HUES64 (cell line): Measurements from ENCODE around the gene CNOT2.
"Not testable (repeated sequence)": the region's sequence is repeated elsewhere in the genome, so short reads cannot be mapped to it uniquely, and the experiment has no call there.

Experiments
- H3K27ac ChIP-seq: 2 replicates; pipeline ENCODE4 v1.7.0; 2013; ENCODE audit warnings: low read depth, low read length, inconsistent platforms
- H3K27me3 ChIP-seq: 2 replicates; pipeline ENCODE4 v1.6.1; 2013; ENCODE audit warnings: mild to moderate bottlenecking, low read length; ENCODE audit not compliant: insufficient read depth
- H3K36me3 ChIP-seq: 2 replicates; pipeline ENCODE4 v1.6.1; 2013; ENCODE audit warnings: mild to moderate bottlenecking, low read length; ENCODE audit not compliant: insufficient read depth
- H3K4me1 ChIP-seq: 2 replicates; pipeline ENCODE4 v1.6.1; 2013; ENCODE audit warnings: mild to moderate bottlenecking, low read length, moderate library complexity; ENCODE audit not compliant: insufficient read depth
- H3K4me3 ChIP-seq: 2 replicates; pipeline ENCODE4 v1.5.1; 2013; ENCODE audit warnings: mild to moderate bottlenecking, low read length, moderate library complexity
- H3K9ac ChIP-seq: 2 replicates; pipeline ENCODE4 v1.6.1; 2013; ENCODE audit warnings: mild to moderate bottlenecking, low read depth, low read length
- H3K9me3 ChIP-seq: 2 replicates; pipeline ENCODE4 v1.6.1; 2013; ENCODE audit warnings: low read depth, low read length; ENCODE audit not compliant: insufficient read depth
- WGBS: fragments of 150-250, 120-280 bp; methylation state at CpG from one replicate; pipeline ENCODE4 v1.1.7; 2013; ENCODE audit warnings: missing lambda C conversion rate; 5-methylcytosine and 5-hydroxymethylcytosine counted together

CNOT2 gene

GRCh38 chr12:70270108-70270507, 26.9 kb downstream of the CNOT2 start:
- Histone ChIP-seq H3K4me3 (no peak overlapping the region), H3K4me1 (peaks cover 27% of the 10 kb centered on the region), H3K27me3 (no peaks in the 10 kb centered on the region), H3K27ac (no peak overlapping the region), H3K9me3 (no peaks in the 10 kb centered on the region), H3K9ac (no peak overlapping the region), H3K36me3 (no peaks in the 10 kb centered on the region)
- WGBS, result 100% methylated on average over 1 of the region's 1 CpG

- H3K4me1 ChIP-seq, result peaks cover 27% of the 10 kb centered on the region
- no peak overlapping the region for H3K4me3 ChIP-seq
- no peak overlapping the region for H3K9ac ChIP-seq
- no peaks in the 10 kb centered on the region for H3K36me3 ChIP-seq
- no peaks in the 10 kb centered on the region for H3K27me3 ChIP-seq
- H3K9me3 ChIP-seq, result no peaks in the 10 kb centered on the region
- H3K27ac ChIP-seq, result no peak overlapping the region
Observed at GRCh38 chr12:70271025-70271424, 27.8 kb downstream of the CNOT2 start.

GRCh38 chr12:70272510-70272909, 29.3 kb downstream of the CNOT2 start:
- H3K27me3 ChIP-seq, result no peaks in the 10 kb centered on the region
- H3K4me1 ChIP-seq, result peaks cover 19% of the 10 kb centered on the region
- H3K4me3 ChIP-seq, result no peak overlapping the region
- H3K9ac ChIP-seq, result no peak overlapping the region
- H3K27ac ChIP-seq, result no peak overlapping the region
- H3K9me3 ChIP-seq, result no peaks in the 10 kb centered on the region
- no peaks in the 10 kb centered on the region for H3K36me3 ChIP-seq
- 91% methylated on average over 3 of the region's 3 CpGs for WGBS

DNA sequence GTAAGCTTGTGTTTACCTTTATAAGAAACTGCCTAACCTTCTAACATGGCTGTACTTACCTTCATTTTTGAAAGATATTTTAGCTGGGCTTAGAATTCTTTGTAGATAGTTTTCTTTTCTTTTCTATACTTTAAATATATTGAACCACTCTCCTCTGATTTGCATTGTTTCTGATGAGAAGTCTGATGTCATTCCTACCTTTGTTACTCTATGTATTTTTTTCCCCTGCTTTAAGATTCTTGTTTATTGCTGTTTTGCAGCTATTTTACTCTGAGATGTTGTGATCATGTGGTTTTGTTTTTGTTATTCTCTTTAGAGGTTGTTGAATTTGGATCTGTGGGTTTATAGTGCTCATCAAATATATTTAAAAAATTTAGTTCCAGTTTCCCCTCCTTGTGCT, 31.8 kb downstream of the CNOT2 start:
- no peak overlapping the region for H3K27ac ChIP-seq
- H3K27me3 ChIP-seq, result no peaks in the 10 kb centered on the region
- no peak overlapping the region for H3K9ac ChIP-seq
- H3K9me3 ChIP-seq, result no peaks in the 10 kb centered on the region
- H3K36me3 ChIP-seq, result peaks cover 21% of the 10 kb centered on the region
- no peak overlapping the region for H3K4me3 ChIP-seq
- H3K4me1 ChIP-seq, result peaks cover 18% of the 10 kb centered on the region

GRCh38 chr12:70277973-70278372, 34.7 kb downstream of the CNOT2 start:
- Histone ChIP-seq H3K27ac (no peak overlapping the region), H3K4me3 (no peak overlapping the region), H3K9me3 (no peaks in the 10 kb centered on the region), H3K27me3 (no peaks in the 10 kb centered on the region), H3K4me1 (peaks cover 4% of the 10 kb centered on the region), H3K9ac (no peak overlapping the region), H3K36me3 (peaks cover 36% of the 10 kb centered on the region)
- 95% methylated on average over 8 of the region's 8 CpGs for WGBS

- Histone ChIP-seq H3K9me3 (no peaks in the 10 kb centered on the region), H3K27ac (no peak overlapping the region), H3K36me3 (peaks cover 36% of the 10 kb centered on the region), H3K4me1 (peaks cover 4% of the 10 kb centered on the region), H3K4me3 (no peak overlapping the region), H3K27me3 (no peaks in the 10 kb centered on the region), H3K9ac (no peak overlapping the region)
Observed at GRCh38 chr12:70278945-70279344, 35.7 kb downstream of the CNOT2 start.

- H3K36me3 ChIP-seq, result peaks cover 50% of the 10 kb centered on the region
- WGBS, result over 99% methylated on average over 3 of the region's 3 CpGs
Observed at GRCh38 chr12:70283232-70283631, 40.0 kb downstream of the CNOT2 start.

DNA sequence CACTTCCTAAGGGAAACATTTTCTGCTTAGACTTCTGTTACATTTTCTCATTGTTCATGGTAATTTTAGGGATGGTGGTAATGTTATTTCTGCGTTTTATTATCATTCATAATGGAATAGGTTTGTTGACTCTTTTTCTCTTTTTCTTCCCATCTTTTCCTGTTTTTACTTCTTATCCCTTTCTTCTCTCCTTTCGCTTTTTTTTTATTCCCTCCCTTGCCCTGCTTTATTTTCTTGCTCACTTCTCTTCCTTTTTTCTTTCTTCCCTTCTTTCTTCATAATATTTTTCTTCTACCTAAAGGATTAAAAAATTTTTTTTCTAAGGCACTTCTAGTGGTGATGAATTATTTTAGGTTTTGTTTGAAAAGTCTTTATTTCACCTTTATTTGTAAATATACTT, 45.6 kb downstream of the CNOT2 start:
- peaks cover 24% of the 10 kb centered on the region for H3K36me3 ChIP-seq
- H3K27ac ChIP-seq, result no peak overlapping the region
- no peaks in the 10 kb centered on the region for H3K9me3 ChIP-seq
- H3K27me3 ChIP-seq, result no peaks in the 10 kb centered on the region
- peaks cover 35% of the 10 kb centered on the region for H3K4me1 ChIP-seq
- no peak overlapping the region for H3K4me3 ChIP-seq
- H3K9ac ChIP-seq, result 0 out of 2 replicates have a peak overlapping the region, but pooled peaks have one; percentile 13
- WGBS, result 94% methylated on average over 1 of the region's 2 CpGs

More at GRCh38 chr12:70283232-70283631, 40.0 kb downstream of the CNOT2 start:
- Histone ChIP-seq H3K9me3 (no peaks in the 10 kb centered on the region), H3K27me3 (no peaks in the 10 kb centered on the region), H3K9ac (no peak overlapping the region), H3K27ac (no peak overlapping the region), H3K4me1 (peaks cover 10% of the 10 kb centered on the region), H3K4me3 (no peak overlapping the region)

DNA sequence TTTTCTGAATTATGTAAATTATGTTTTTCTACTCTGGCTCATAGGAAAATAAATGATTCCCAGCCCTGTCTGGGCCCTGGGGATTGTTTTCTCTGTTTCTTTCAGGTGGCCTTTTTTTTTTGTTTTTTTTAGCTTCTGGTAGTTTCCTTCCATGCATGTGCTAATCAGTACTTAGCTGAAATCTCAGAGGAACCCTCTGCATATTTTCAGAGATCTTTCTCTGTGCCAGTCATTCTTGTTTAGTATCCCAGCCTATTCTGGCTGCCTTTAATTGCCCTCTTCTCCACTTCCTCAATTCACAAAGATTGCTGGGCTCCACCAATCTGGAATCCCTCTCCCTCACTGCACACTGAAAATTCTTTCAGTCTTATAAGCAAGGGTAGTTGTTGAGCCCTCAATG, 46.9 kb downstream of the CNOT2 start:
- Histone ChIP-seq H3K36me3 (peaks cover 25% of the 10 kb centered on the region), H3K9me3 (no peaks in the 10 kb centered on the region), H3K27ac (peak overlapping the region; percentile 40; the same call in 1 of the 2 replicates), H3K9ac (no peak overlapping the region), H3K4me1 (peaks cover 35% of the 10 kb centered on the region), H3K27me3 (no peaks in the 10 kb centered on the region), H3K4me3 (no peak overlapping the region)

- H3K27ac ChIP-seq, result no peak overlapping the region
- no peak overlapping the region for H3K9ac ChIP-seq
- H3K27me3 ChIP-seq, result no peaks in the 10 kb centered on the region
- no peaks in the 10 kb centered on the region for H3K9me3 ChIP-seq
- H3K36me3 ChIP-seq, result peaks cover 18% of the 10 kb centered on the region
- 88% methylated on average over 3 of the region's 3 CpGs for WGBS
- H3K4me1 ChIP-seq, result peaks cover 30% of the 10 kb centered on the region
- H3K4me3 ChIP-seq, result no peak overlapping the region
Observed at GRCh38 chr12:70292017-70292776, 49.0 kb downstream of the CNOT2 start.

GRCh38 chr12:70304684-70305555, 61.7 kb downstream of the CNOT2 start:
- H3K27me3 ChIP-seq, H3K4me1 ChIP-seq, H3K27ac ChIP-seq, H3K9me3 ChIP-seq, H3K9ac ChIP-seq, H3K4me3 ChIP-seq: not testable (repeated sequence)
- 92% methylated on average over 24 of the region's 25 CpGs for WGBS
- peaks cover 13% of the 10 kb centered on the region for H3K36me3 ChIP-seq
